ENCODE results near the gene PTPMT1.

Gene PTPMT1

GRCh38 chr11:47615249-47615648 lies 49.9 kb downstream of the PTPMT1 start:
- H3K27me3 ChIP-seq (replicated peaks; ENCODE audit: insufficient read depth, low read length): no peaks in the 10 kb centered on the region
- H3K4me3 ChIP-seq (ENCODE audit: low read length): no peak overlapping the region
- no peaks in the 10 kb centered on the region for H3K36me3 ChIP-seq (replicated peaks; ENCODE audit: insufficient read depth, low read length)
- no peak overlapping the region for H3K4me2 ChIP-seq (ENCODE audit: low read depth, low read length)
- H3K27ac ChIP-seq (ENCODE audit: low read length): no peak overlapping the region
- H3K9ac ChIP-seq (ENCODE audit: low read length): no peak overlapping the region
- H3K9me2 ChIP-seq (replicated peaks; ENCODE audit: insufficient read depth, low read length): no peaks in the 10 kb centered on the region
- H2AFZ ChIP-seq (ENCODE audit: low read length): no peak overlapping the region
- no peaks in the 10 kb centered on the region for H3K79me2 ChIP-seq (ENCODE audit: low read length)
- TF ChIP-seq EZH2 (optimal IDR thresholded peaks at IDR 0.05; ENCODE audit: low read depth, low read length) (no peak), CTCF (IDR thresholded peaks at IDR 0.05; ENCODE audit: low read length) (no peak), EZH2phosphoT487 (IDR thresholded peaks at IDR 0.05; ENCODE audit: low read length) (no peak)
- no peaks in the 10 kb centered on the region for H3K9me3 ChIP-seq (replicated peaks; ENCODE audit: insufficient read depth, low read length)
- peaks cover 42% of the 10 kb centered on the region for H3K4me1 ChIP-seq (ENCODE audit: low read length)
- H3F3A ChIP-seq (ENCODE audit: insufficient read depth, low read length): peaks cover 15% of the 10 kb centered on the region; the same call in 1 of the 2 replicates
- no peaks in the 10 kb centered on the region for H4K20me1 ChIP-seq (ENCODE audit: insufficient read depth, low read length)
- no peak for DNase-seq

GRCh38 chr11:47616726-47617416 lies 51.5 kb downstream of the PTPMT1 start:
- Histone ChIP-seq H3K4me1 (ENCODE audit: low read length) (peaks cover 31% of the 10 kb centered on the region), H2AFZ (ENCODE audit: low read length) (no peak overlapping the region), H3K27ac (ENCODE audit: low read length) (no peak overlapping the region; the same call in 1 of the 2 replicates), H3K9ac (ENCODE audit: low read length) (no peak overlapping the region), H3K4me2 (ENCODE audit: low read depth, low read length) (peak overlapping the region; percentile 61; the same call in 1 of the 2 replicates), H3F3A (ENCODE audit: insufficient read depth, low read length) (peaks cover 11% of the 10 kb centered on the region; the same call in 1 of the 2 replicates), H3K36me3 (replicated peaks; ENCODE audit: insufficient read depth, low read length) (no peaks in the 10 kb centered on the region; the same call in 1 of the 2 replicates), H3K27me3 (replicated peaks; ENCODE audit: insufficient read depth, low read length) (no peaks in the 10 kb centered on the region), H3K79me2 (ENCODE audit: low read length) (no peaks in the 10 kb centered on the region), H3K9me2 (replicated peaks; ENCODE audit: insufficient read depth, low read length) (no peaks in the 10 kb centered on the region), H3K4me3 (ENCODE audit: low read length) (no peak overlapping the region), H3K9me3 (replicated peaks; ENCODE audit: insufficient read depth, low read length) (no peaks in the 10 kb centered on the region), H4K20me1 (ENCODE audit: insufficient read depth, low read length) (no peaks in the 10 kb centered on the region)
- DNase-seq: peak; percentile 43
- TF ChIP-seq EZH2 (optimal IDR thresholded peaks at IDR 0.05; ENCODE audit: low read depth, low read length): no peak
- TF ChIP-seq EZH2phosphoT487 (IDR thresholded peaks at IDR 0.05; ENCODE audit: low read length): no peak
- peak; percentile 81 for TF ChIP-seq CTCF (IDR thresholded peaks at IDR 0.05; ENCODE audit: low read length)

- H3K36me3 ChIP-seq (replicated peaks; ENCODE audit: insufficient read depth, low read length): no peaks in the 10 kb centered on the region; the same call in 1 of the 2 replicates
- TF ChIP-seq CTCF (IDR thresholded peaks at IDR 0.05; ENCODE audit: low read length) (no peak), EZH2phosphoT487 (IDR thresholded peaks at IDR 0.05; ENCODE audit: low read length) (no peak), EZH2 (optimal IDR thresholded peaks at IDR 0.05; ENCODE audit: low read depth, low read length) (no peak)
- H3K9me2 ChIP-seq (replicated peaks; ENCODE audit: insufficient read depth, low read length): no peaks in the 10 kb centered on the region
- no peaks in the 10 kb centered on the region for H3K79me2 ChIP-seq (ENCODE audit: low read length)
- peaks cover 11% of the 10 kb centered on the region; the same call in 1 of the 2 replicates for H3F3A ChIP-seq (ENCODE audit: insufficient read depth, low read length)
- no peak overlapping the region for H2AFZ ChIP-seq (ENCODE audit: low read length)
- H3K4me3 ChIP-seq (ENCODE audit: low read length): no peak overlapping the region
- H3K27ac ChIP-seq (ENCODE audit: low read length): peak overlapping the region; percentile 47; the same call in 1 of the 2 replicates
- peak; percentile 32 for DNase-seq
- H4K20me1 ChIP-seq (ENCODE audit: insufficient read depth, low read length): no peaks in the 10 kb centered on the region
- H3K27me3 ChIP-seq (replicated peaks; ENCODE audit: insufficient read depth, low read length): no peaks in the 10 kb centered on the region
- no peak overlapping the region; the same call in 1 of the 2 replicates for H3K9ac ChIP-seq (ENCODE audit: low read length)
- peaks cover 26% of the 10 kb centered on the region for H3K4me1 ChIP-seq (ENCODE audit: low read length)
- H3K4me2 ChIP-seq (ENCODE audit: low read depth, low read length): peak overlapping the region; percentile 61
- H3K9me3 ChIP-seq (replicated peaks; ENCODE audit: insufficient read depth, low read length): no peaks in the 10 kb centered on the region
Observed at GRCh38 chr11:47617417-47617809, 52.0 kb downstream of the PTPMT1 start.
